ENCODE data around the gene ROGDI. TPM values are rescaled to one million over a fixed set of nuclear protein-coding genes. Genes with fewer than 3 reads are reported as not detected.

ROGDI gene
- total and polyA plus RNA-seq, 10 of the 15 experiments (the other 5 are each of a cell fraction or from before 2014, with no cell fraction given) = 0.40 to 23.5 (median 12.3) TPM

DNA sequence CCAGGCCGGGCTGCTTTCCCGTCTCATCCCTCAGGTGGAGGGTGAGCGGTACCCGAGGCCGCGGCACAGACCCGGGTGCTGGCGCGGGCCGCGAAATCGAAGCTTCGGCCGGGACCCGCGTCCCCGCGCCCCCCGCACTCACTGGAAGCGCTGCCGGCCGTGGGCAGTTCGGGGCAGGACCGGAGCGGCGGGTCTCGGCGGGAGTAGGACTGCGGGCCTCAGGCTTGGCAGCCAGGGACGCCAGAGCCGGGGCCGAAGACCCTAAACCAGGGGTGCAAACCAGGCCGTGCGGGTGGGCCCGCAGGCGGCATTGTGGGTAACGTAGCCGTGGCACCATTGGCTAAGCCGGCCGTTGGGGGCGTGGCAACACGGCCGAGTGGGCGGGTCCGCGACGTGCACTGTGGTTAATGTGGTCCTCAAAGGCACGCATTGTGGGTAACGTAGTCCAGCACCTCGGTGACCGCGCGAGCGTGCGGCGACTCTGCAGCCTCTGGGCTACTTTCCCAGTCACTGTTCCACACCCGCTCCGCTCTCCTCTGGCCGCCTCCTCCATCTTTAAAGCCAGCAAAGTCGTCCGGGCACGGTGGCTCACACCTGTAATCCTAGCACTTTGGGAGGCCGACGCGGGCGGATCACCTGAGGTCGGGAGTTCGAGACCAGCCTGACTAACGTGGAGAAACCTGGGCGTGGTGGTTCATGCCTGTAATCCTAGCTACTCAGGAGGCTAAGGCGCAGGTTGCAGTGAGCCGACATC lies 35.4 kb downstream of the ROGDI start, which contains the start of gene ZNF500 (continued):
- TF ChIP-seq POU2F2 (IDR thresholded peaks at IDR 0.05; ENCODE audit: borderline replicate concordance, low read depth, low read length) (peak; percentile 36; the same call in 1 of the 3 replicates), STAT3 (IDR thresholded peaks at IDR 0.05; ENCODE audit: low read depth, low read length) (no peak), BACH1 (IDR thresholded peaks at IDR 0.05; ENCODE audit: borderline replicate concordance) (0 out of 2 replicates have a peak, but pooled peaks have one; percentile 40), TCF12 (IDR thresholded peaks at IDR 0.05; ENCODE audit: low read depth, low read length) (0 out of 2 replicates have a peak, but pooled peaks have one; percentile 11), GABPA (IDR thresholded peaks at IDR 0.05; ENCODE audit: low read depth) (no peak), NFYA (IDR thresholded peaks at IDR 0.05; ENCODE audit: borderline replicate concordance, low read depth, low read length) (no peak), BCLAF1 (IDR thresholded peaks at IDR 0.05) (no peak), ZNF217 (IDR thresholded peaks at IDR 0.05) (peak; percentile 43; the same call in 1 of the 2 replicates), DPF2 (IDR thresholded peaks at IDR 0.05) (0 out of 2 replicates have a peak, but pooled peaks have one; percentile 65), ZNF207 (IDR thresholded peaks at IDR 0.05; ENCODE audit: borderline replicate concordance) (peak; percentile 69; the same call in 1 of the 2 replicates), NFIC (IDR thresholded peaks at IDR 0.05; ENCODE audit: low read depth, low read length) (no peak), SIX5 (IDR thresholded peaks at IDR 0.05; ENCODE audit: low read depth, low read length, severe bottlenecking) (peak; percentile 90), KAT2A (conservative IDR thresholded peaks at IDR 0.05; ENCODE audit: control insufficient read depth, low read depth, low read length) (no peak), CHD2 (IDR thresholded peaks at IDR 0.05; ENCODE audit: borderline replicate concordance, low read depth, low read length) (peak; percentile 89), WRNIP1 (IDR thresholded peaks at IDR 0.05; ENCODE audit: borderline replicate concordance, low read depth, low read length) (no peak), ATF2 (IDR thresholded peaks at IDR 0.05; ENCODE audit: low read length) (no peak), SMC3 (IDR thresholded peaks at IDR 0.05; ENCODE audit: borderline replicate concordance, low read length) (no peak), SRF (IDR thresholded peaks at IDR 0.05; ENCODE audit: low read depth in 2 of 2, low read length in 2 of 2) (no peak), SMAD5 (IDR thresholded peaks at IDR 0.05; ENCODE audit: low read depth) (0 out of 2 replicates have a peak, but pooled peaks have one; percentile 44), CREB1 (IDR thresholded peaks at IDR 0.05; ENCODE audit: low read depth) (peak; percentile 90), GATAD2B (conservative IDR thresholded peaks at IDR 0.05; ENCODE audit: low read depth) (peak; percentile 97), CUX1 (IDR thresholded peaks at IDR 0.05; ENCODE audit: insufficient replicate concordance, low read depth, low read length) (no peak)
